ENCODE results near the gene ITGB7.

- TF ChIP-seq POLR2AphosphoS5 (IDR thresholded peaks at IDR 0.05) (no peak), POLR2A (IDR thresholded peaks at IDR 0.05) (no peak)
These were observed 25.1 kb downstream of the ITGB7 start for GRCh38 chr12:53181935-53182334.
